SIG-M5 (cell line): ENCODE measurements around the gene SPATA2.
"Not testable (repeated sequence)": the region's sequence is repeated elsewhere in the genome, so short reads cannot be mapped to it uniquely, and the experiment has no call there.

Experiments
- DNase-seq: peaks from one replicate; lab custom pipeline; 2025; lab: John Stamatoyannopoulos, UW

The SPATA2 gene

DNA sequence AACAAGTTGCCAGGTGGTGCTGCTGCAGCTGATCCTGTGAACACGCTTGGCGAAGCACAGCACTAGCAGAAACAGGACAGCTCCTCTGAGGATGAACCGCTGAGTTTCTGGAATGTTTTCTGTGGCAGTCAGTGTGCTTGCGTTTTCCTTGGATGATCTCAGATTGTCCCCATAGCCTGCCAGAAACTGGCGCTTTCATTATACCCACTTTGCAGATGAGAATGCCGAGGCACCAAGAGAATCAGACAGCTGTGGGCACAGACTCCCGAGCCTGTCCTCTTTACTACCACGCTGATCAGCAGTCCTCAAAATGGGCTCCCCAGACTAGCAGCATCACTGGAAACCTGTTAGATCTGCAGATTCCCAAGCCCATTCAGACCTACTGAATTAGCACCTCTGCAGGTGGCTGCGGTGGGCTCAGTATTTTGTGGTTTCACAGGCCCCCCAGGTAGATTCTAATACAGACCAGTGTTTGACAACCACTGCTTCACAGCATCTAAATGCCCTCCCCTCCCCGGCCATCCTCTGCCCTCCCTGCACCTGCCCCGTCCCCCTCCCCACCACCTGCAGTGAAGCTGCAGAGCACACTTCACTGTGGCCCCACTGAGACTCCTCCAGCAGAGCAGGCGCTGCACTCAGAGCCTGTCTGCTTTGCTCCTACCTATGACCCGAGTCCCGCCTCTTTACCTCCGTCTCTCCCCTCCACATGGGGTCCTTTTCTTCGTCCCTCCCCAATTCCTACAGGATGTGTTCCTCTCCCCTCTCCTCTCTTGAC is 29.6 kb downstream of the SPATA2 start:
- no peak for DNase-seq

DNA sequence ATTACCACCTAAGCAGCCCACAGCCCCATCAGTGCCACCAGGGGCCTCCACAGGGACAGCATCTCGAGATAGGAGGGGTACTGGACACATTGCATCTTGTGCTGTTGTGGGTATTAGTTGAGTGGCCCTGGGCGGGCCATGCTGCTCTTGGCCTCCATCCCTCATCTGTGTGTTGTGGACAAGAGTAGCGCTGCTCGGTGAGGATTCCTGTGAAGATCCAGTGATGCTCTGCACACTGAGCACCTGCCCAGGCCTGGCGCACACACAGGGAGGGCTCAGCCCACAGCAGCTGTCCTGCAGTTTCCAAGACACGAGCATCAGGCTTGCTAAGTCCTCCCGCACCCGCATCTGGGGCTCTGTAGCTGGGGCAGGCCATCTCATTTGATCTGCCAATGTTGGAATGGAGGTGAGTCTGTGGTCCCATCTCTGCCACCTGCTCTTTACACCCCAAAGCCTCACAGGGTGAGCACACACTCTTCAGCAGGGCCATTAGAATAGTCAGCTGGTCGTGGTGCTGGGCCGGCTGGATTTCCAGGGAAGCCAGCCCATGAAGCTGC is 32.0 kb downstream of the SPATA2 start:
- DNase-seq, result no peak

DNA sequence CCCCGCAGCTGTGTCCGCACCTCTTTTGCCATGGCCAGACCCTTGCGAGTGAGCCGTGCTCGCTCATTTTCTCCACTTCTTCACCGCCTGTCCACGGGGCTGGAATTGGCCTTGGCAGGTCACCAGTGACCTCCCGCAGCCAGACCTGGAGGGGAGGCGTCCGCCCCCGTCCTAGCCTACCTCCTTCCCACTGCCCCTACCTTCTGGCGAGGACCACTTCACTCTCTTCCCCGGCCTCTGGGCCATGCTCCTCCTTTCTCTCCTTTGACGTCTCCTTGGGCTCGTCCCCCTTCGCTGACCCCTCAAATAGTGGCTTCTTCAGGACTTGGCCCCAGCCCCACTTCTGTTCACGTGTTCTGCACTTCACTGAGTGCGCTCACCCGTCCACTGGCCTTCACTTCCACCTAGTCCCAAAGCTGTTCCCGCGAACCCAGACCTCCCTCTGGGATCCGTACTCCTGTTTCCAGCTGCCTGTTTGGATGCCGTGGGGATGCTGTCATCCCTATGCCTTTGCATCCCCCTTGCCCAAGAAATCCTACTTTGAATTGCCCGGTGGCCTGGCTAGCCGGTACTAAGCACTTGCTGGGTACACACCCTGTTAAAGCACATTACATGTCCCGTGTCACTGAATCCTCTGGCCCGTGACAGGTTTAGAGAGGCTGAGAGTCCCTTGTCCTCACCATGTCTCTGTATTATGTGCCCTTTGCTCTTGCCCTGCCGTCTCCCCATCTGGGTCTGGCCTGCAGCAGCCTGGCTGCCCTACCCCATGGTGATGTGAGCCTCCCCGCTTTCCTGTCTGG is 33.0 kb downstream of the SPATA2 start:
- DNase-seq, result no peak

DNA sequence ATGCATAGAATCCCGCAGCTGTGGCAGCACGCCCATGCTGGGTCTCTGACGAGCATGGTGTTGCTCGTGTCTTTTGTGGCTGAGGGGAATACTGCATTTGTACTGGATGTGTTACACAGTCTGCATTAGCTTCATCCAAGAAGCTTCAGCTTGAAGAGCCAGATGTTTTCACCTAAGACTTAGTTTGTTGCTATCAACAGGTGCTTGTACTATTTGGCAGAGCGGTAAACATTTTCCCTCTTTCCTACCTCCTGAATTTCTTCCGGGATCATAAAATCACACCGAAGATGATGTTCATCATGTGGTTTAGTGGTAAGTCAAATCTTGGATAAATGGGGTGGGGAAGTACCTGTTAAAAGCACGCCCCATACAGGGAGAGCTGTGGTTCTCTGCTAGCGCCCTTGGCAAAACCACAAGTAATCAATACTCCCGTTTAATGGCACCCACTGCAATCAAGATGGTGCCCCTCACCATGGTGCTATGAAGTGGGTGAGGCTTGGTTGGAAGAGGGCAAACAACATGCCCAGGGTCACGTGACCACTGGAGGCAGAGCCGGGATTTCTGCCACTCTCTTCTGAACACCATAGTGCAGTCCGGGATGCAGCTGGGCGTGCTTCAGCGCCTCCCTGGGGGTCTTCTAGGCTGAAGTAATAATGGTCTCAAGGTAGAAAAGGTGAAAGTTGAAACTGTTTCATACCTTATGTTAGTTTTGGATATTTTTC is 34.4 kb downstream of the SPATA2 start:
- no peak for DNase-seq

DNA sequence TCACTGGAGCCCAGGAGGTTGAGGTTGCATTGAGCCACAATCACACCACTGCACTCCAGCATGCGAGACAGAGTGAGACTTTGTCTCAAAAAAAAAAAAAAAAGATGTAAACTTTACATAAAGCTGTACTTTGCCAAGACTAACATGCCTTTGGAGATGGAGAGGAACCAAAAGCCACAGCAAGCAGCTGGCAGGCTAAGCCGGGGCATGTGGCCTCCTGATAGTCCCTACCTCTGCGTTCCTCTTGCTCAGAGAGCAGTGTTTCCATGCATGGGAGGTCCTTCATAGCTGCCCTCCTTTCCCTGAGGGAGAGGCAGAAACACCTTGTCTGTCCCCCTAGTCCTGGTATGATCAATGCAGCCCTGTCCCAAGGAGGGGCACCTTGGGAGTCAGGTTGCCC is 35.2 kb downstream of the SPATA2 start:
- DNase-seq, result no peak

DNA sequence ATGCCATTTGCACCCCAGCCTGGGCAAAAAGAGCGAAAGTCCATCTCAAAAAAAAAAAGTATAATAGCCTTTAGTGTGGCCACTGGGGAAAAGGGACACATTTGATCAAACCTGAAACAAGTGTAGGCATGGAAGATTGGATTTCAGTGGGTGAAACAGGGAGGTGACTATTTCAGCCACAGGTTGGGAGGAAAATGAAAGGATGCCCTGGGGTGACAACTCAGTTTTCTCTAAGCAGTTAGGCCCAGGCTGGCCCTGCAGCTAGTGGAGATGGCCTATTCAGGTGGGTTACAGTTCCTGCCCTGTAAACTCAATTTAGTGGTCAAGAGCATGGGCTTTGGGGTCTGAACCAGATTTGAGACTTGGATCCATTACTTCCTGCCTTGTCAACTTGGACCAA is 36.4 kb downstream of the SPATA2 start:
- no peak for DNase-seq

DNA sequence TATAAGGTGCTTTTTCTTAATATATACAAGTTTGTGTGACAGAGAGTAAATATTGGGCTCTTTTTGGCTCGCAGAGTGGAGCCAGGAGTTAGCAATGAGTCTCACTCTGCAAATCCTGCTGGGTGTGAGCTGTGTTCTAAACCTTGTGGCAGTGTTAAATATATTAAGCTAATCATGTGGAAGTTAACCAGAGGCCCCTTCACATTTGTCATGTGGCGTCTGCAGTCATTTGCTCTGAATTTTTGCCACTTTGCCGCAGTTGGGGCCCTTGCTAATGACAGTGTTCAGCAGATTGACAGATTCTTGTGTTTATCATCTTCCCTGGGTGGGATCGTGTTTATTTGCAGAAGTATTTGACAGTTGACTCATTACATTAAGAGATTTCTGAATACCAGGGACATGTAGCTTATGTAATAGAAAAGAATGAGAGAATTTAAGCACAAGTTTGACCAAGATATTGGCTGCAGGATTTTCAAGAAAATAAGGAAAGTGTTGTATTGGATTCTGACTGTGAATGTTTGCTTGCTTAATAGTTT is 37.9 kb downstream of the SPATA2 start:
- DNase-seq, result no peak

DNA sequence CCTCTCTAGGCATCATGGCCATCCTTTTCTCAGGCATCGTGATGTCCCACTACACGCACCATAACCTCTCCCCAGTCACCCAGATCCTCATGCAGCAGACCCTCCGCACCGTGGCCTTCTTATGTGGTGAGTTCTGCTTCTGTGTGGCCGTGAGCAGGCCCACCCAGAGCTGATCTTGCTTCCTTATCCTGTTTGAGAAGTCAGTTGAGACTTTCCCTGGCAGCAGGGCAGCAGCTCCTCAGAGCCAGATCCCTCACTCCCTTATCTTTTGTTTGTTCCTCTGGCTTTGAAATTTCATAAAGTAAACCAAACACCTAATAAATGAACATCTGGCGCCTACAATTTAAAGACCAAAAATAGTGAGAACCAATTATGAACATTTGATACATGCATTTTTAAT is 40.6 kb downstream of the SPATA2 start:
- DNase-seq, result no peak

DNA sequence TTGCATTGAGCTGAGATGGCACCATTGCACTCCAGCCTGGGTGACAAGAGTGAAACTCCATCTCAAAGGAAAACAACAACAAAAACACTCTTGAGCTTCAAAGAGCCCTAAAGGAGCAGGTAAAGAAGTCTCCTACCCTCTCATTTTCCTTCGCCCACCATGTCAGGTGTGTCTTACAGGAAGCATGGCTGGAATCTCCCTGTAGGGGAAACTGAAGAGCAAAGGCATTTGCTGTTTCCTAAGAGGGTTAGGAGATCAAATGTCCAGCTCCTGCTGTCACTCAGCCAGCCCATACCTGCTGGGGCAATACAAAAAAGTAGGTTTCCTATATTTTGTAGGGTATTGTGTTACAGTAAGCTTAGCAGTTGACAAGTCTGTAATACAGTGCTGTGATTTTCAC is 43.3 kb downstream of the SPATA2 start:
- no peak for DNase-seq

DNA sequence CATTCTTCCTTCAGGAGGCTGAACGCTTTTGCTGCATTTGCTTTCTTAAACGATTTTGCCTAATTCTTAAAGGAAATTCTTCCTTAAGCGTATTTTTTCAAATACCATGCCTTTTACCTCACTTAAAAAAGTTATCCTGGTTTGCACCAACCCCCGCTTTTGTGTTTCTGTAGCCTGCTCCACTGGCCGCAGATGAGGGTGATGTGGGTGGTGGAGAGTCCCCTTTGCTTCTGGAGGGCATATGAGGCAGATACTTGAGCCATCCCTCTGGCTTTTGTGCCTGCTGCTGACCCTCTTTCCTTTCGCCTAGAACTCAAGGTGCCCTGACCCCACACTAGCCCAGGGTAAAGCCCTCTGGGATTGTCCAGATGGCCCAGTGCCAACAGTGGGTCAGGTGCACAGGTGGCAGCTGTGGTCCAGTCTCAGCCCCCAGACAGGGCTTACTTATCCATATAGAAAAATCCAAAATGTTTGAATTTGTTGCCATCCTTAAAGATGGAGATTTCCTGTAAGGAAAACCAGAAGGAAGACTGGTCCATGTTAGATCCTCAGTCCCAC is 43.9 kb downstream of the SPATA2 start:
- DNase-seq, result no peak

DNA sequence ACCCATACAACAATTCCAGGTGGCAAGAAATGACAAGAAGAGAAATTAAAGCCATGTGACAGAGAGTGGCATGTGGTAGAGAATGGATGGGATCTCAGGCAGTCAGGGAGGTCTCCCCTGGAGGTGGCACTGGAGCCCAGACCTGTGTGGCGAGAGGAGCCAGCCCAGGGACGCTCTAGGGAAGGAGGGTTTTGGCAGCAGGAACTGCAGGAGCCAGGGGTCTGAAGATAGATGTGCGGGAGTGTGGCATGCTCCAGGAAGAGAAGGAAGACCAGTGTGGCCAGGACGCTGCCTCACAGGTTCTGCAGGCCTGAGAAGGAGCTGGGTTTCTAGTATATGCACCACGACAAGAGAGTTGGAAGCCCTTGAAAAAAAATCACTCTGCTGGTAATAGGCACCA is 45.1 kb downstream of the SPATA2 start:
- no peak for DNase-seq

DNA sequence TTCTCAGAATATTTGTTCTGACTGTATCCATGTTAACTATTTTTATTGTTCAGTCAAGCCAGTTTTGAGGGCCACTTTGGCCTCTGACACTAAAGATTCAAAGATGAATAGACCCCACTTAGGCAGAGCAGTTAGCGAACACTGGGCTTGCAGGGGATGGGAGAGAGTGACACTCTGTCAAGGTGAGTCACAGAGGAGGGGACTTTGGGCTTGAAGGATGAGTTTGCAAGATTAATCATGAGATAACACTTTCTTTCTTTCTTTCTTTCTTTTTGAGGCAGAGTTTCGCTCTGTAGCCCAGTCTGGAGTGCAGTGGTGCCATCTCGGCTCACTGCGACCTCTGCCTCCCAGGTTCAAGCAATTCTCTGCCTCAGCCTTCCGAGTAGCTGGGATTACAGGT is 46.4 kb downstream of the SPATA2 start:
- no peak for DNase-seq

DNA sequence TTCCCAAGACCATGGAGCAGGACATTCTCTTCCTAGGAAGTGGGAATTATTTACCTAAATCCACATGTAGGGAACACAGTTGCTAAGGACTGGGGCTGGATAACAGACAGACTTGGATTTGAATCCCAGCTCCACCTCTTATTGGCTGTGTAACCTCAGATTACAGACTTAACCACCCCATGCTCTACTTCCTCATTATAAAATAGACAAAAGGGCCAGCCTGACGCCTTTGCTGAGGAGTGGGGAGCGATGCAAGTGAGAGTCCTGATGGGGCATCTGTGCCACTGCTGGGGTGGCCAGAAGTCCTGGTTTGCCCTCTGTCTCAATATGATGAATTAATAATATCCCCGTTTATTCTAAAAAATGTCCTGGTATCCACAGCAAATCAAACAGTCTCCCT is 46.8 kb downstream of the SPATA2 start:
- no peak for DNase-seq

DNA sequence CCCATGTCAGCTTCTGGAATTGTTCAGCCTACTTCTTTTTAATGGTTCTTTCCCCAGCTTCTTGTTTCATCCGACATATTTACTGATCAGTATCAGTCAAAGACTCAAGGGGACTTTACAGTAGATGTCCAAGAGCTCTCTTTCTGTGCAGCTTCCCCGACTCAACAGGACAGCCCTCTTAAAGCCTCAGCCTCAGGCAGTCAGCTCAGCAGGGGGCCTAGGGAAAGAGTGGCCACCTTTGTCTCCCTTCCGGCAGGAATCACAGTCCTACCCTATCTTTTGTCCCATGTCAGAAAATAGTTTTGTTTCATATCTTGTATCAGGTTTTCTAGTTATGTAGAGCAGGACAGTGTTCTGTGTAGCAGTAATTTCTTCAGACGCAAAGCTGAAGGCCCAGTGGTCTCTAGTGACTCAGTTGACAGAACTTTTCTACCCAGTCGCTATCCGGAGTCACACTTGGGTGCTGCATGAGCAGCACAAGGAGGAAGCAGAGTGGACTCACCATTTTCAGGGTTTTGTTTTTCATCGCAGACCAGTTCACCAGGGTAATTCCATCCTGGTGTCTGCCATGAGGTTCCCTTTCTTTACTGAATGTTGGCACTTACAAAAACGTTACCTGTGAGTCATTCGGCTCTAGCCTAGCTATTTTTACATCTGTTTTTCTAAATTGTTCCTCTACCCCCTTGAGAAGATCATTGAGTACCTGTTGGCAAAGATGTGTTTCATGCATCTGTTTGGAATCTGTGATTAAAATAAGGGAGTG is 47.7 kb downstream of the SPATA2 start:
- no peak for DNase-seq

DNA sequence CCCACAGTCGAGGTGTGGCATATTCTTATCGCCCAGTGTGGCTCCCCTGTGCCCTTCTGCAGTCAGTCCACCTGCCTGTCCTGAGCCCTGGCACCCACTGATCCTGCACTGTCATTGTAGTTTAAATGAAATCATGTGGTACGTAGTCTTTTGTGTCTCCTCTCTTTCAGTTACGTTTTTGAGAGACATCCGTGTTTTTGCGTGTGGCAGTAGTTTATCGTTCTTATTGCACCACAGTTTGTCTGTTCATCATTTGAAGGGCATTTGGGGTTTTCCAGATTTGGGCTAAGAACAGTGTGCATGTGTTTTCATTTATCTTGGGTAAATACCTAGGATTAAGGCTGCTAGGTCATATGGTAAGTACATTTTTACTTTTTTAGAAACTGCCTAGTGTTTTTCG is 49.3 kb downstream of the SPATA2 start:
- DNase-seq, result no peak

DNA sequence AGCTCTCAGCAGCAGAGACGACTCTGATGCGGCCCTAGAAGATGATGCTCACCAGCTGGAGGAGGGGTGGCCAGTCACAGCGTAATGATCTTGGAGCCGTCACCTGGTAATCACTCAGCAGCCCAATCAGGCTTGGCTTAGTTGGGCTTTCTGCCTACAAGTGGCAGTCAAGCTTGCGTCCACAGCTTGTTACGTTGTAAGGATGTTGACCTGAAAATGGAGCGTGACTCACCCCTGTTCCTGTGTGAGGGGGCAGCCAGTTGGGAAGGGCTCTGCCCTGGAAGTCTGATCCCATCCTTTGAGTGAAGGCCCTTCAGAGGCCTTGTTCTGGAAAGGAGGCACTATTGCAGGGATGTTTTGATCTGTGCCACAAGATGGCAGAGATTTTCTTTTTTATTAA is 49.8 kb downstream of the SPATA2 start:
- no peak for DNase-seq

DNA sequence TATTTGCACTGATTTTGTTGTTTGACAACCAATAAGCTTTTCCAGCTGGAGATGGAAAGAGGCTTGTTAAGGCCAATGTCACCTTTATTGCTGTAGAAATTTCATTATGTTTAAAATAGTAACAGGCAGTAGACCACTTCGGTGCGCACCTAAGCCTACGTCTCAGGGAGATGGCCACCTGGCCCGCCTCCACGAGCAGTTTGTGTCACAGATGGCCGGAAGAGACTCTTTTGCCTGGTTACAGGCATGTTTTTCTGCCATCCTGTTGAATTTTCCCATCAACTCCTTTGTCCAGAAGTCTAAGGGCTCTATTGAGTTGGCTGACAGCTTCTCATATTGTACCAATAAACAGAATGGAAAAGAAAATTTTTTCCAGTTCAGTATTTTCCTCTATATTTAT is 51.7 kb downstream of the SPATA2 start:
- DNase-seq, result no peak

DNA sequence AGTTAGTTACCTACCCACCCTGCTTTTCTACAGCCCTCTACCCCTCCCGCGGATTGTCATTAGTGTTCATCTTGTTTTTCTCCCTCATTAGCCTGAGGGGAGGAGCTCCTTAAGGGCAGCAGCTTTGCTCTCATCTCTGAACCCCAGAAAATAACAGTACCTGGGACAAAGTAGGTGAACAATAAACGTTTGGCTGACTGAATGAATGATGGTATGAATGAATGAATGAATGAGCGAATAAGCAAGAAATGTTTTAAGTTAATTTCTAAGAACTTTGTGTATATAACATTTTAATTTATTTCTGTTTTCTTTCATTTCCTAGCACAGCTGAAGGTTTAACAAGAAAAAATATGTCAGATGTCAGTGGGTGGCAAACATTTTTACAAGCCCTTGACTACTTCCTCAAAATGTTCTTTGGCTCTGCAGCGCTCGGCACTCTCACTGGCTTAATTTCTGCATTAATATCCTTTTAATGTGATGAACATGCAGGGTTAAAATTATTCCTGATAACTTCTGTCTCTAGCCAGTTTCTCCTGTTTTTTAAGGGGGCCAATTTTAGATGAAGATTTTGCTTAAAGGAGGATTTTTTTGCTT is 52.6 kb downstream of the SPATA2 start:
- DNase-seq, result no peak

DNA sequence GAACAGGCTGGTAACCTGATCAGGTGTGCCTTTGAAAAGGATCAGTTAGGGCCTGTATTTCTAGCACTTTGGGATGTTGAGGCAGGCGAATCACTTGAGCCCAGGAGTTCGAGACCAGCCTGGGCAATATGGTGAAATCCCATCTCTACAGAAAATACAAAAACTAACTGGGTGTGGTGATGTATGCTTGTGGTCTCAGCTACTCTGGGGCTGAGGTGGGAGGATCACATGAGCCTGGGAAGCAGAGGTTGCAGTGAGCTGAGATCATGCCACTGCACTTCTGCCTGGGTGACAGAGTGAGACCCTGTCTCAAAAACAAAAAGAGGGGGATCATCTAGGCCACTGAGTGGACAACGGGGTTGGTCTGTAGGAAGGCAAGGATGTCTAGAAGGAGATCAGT is 54.1 kb downstream of the SPATA2 start:
- not testable (repeated sequence) for DNase-seq

DNA sequence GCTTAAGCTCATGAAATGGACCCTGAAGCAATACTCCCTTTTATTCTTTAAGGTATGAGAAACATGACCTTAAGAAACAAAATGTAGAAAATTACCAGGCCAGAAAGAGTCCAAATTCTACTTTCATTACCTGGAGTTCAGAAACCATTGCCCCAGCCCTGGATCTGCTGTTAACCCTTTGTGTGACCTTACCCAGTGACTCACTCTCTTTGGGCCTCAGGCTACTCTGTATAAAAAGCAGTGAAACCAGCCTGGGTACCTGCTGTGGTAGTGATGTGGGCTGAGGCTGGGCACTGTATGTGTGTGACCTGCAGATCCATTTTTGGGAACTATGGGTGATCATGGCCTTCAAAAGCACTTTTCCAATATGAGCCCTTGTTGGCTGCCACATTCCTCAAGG is 55.5 kb downstream of the SPATA2 start:
- no peak for DNase-seq

DNA sequence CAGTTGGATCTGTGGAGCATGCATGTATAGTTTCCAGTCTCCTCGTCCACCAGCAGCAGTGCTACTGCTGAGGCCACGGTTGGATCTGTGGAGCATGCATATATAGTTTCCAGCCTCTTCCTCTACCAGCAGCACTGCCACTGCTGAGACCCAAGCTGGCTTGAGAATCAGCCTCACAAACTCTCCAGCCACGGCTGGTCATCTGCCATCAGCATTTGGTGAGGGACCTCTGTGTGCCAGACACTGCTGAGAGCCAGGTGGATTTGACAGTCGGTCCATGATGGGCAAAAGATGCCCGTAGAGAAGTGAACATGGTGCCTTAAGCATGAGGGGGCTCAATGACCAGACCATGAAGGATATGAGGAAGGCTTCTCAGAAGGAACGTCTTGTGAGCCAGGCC is 56.3 kb downstream of the SPATA2 start:
- no peak for DNase-seq
